SK-N-SH (cell line): ENCODE measurements around the gene SULT1C2. TPM values are rescaled to one million over a fixed set of nuclear protein-coding genes. Genes with fewer than 3 reads are reported as not detected.

Experiments used
- CTCF ChIA-PET: fragments of 300-600, 350-600 bp; formaldehyde crosslinking; extraction: SDS; loops from one replicate; lab custom pipeline; 2021; lab: Yijun Ruan, JAX
- POLR2A ChIA-PET: fragments of 350-600 bp; sonication (Branson Sonifier 250); formaldehyde crosslinking; extraction: SDS; loops from one replicate; lab custom pipeline; 2020; ENCODE audit warnings: antibody characterized with exemption, inconsistent platforms; lab: Yijun Ruan, JAX
- DNase-seq: peaks from one replicate; pipeline ENCODE4 v3.0.0; 2012
- H2AFZ ChIP-seq: fragments of 200-600 bp; sonication (generic); 2 replicates; pipeline ENCODE4 v1.8.1; 2016; ENCODE audit warnings: antibody characterized with exemption, mild to moderate bottlenecking, low read depth
- H3F3A ChIP-seq: fragments of 200-600 bp; sonication (generic); replicated peaks from 2 replicates; pipeline ENCODE3; 2016; ENCODE audit warnings: antibody characterized with exemption, mild to moderate bottlenecking; ENCODE audit not compliant: insufficient read depth
- H3K27ac ChIP-seq, 2 experiments: fragments of 200-500 bp in 1 of 2; fragments of 200-600 bp in 1 of 2; sonication (Bioruptor generic) in 1 of 2; sonication (generic), shearing (Covaris generic) in 1 of 2; 2 replicates each; pipeline versions ENCODE4 v1.5.1 to v1.6.1; 2014 to 2016; ENCODE audit warnings: low read depth in 2 of 2, inconsistent platforms in 1 of 2, low read length in 1 of 2, mild to moderate bottlenecking in 1 of 2, mixed read lengths in 1 of 2
- H3K27me3 ChIP-seq: fragments of 200-600 bp; sonication (generic), shearing (Covaris generic); 2 replicates; pipeline ENCODE4 v1.6.1; 2016; ENCODE audit warnings: mixed run types; ENCODE audit not compliant: insufficient read depth
- H3K36me3 ChIP-seq, 2 experiments: fragments of 200-500 bp in 1 of 2; fragments of 200-600 bp in 1 of 2; sonication (Bioruptor generic) in 1 of 2; sonication (generic) in 1 of 2; replicated peaks in 1 of 2; 2 replicates each; pipeline versions ENCODE3 to v1.5.1; 2014 to 2016; ENCODE audit warnings: low read length in 1 of 2, mild to moderate bottlenecking in 1 of 2; ENCODE audit not compliant: insufficient read depth in 2 of 2, control insufficient read depth in 1 of 2
- H3K4me1 ChIP-seq, 2 experiments: fragments of 200-500 bp in 1 of 2; fragments of 200-600 bp in 1 of 2; sonication (Bioruptor generic) in 1 of 2; sonication (generic), shearing (Covaris generic) in 1 of 2; 2 replicates each; pipeline versions ENCODE4 v1.5.1 to v1.6.1; 2014 to 2016; ENCODE audit warnings: low read depth in 1 of 2, low read length in 1 of 2, mixed run types in 1 of 2; ENCODE audit not compliant: insufficient read depth in 2 of 2, control insufficient read depth in 1 of 2
- H3K4me2 ChIP-seq: fragments of 200-600 bp; sonication (generic), shearing (Covaris generic); 2 replicates; pipeline ENCODE4 v1.6.1; 2017; ENCODE audit warnings: mixed run types
- H3K4me3 ChIP-seq, 2 experiments: fragments of 200-500 bp in 1 of 2; fragments of 200-600 bp in 1 of 2; sonication (Bioruptor generic) in 1 of 2; sonication (generic), shearing (Covaris generic) in 1 of 2; 2 replicates each; pipeline versions ENCODE4 v1.5.1 to v1.8.1; 2014 to 2016; ENCODE audit warnings: low read depth in 2 of 2, inconsistent platforms in 1 of 2, low read length in 1 of 2, mild to moderate bottlenecking in 1 of 2, mixed read lengths in 1 of 2, moderate library complexity in 1 of 2
- H3K79me2 ChIP-seq: fragments of 200-600 bp; sonication (generic); 2 replicates; pipeline ENCODE4 v1.8.1; 2017; ENCODE audit warnings: mild to moderate bottlenecking; ENCODE audit not compliant: insufficient read depth
- H3K9ac ChIP-seq: fragments of 200-600 bp; sonication (generic); 2 replicates; pipeline ENCODE4 v1.6.1; 2017; ENCODE audit warnings: mixed run types
- H3K9me2 ChIP-seq: fragments of 200-600 bp; sonication (generic); 2 replicates; pipeline ENCODE4 v1.6.1; 2017; ENCODE audit warnings: mixed run types
- H3K9me3 ChIP-seq: fragments of 200-600 bp; sonication (generic); 2 replicates; pipeline ENCODE4 v1.6.1; 2017; ENCODE audit warnings: mixed run types, mild to moderate bottlenecking, moderate library complexity
- H4K20me1 ChIP-seq: fragments of 200-600 bp; sonication (generic); 2 replicates; pipeline ENCODE4 v1.6.1; 2017; ENCODE audit warnings: mild to moderate bottlenecking, mixed run types; ENCODE audit not compliant: insufficient read depth
- EP300 ChIP-seq, 2 experiments: IDR thresholded peaks; 2 replicates each; pipeline versions ENCODE4 v1.4.0 to v1.6.1; 2012; ENCODE audit warnings: borderline replicate concordance in 1 of 2, low read depth in 1 of 2, low read length in 1 of 2
- EZH2phosphoT487 ChIP-seq: fragments of 200-600 bp; sonication (generic); IDR thresholded peaks from 2 replicates; pipeline ENCODE4 v1.6.1; 2017; ENCODE audit warnings: low read depth, mixed run types, mild to moderate bottlenecking, antibody characterized with exemption, moderate library complexity, borderline replicate concordance
- FOSL2 ChIP-seq: IDR thresholded peaks from 2 replicates; pipeline ENCODE4 v1.4.0; 2012; ENCODE audit warnings: low read depth, mild to moderate bottlenecking, moderate library complexity, borderline replicate concordance
- GABPA ChIP-seq: IDR thresholded peaks from 2 replicates; pipeline ENCODE4 v1.4.0; 2012; ENCODE audit warnings: low read depth, mild to moderate bottlenecking
- GATA2 ChIP-seq: sonication (generic); formaldehyde crosslinking; IDR thresholded peaks from 2 replicates; pipeline ENCODE4 v1.5.0; 2020; ENCODE audit warnings: mild to moderate bottlenecking, missing genetic modification reagents
- JUND ChIP-seq: IDR thresholded peaks from 2 replicates; pipeline ENCODE4 v1.4.0; 2012
- MEF2A ChIP-seq: IDR thresholded peaks from 2 replicates; pipeline ENCODE4 v1.4.0; 2012; ENCODE audit warnings: low read depth, borderline replicate concordance
- NFIC ChIP-seq: IDR thresholded peaks from 2 replicates; pipeline ENCODE4 v1.4.0; 2012; ENCODE audit warnings: borderline replicate concordance
- NRF1 ChIP-seq: IDR thresholded peaks from 2 replicates; pipeline ENCODE4 v1.6.1; 2012; ENCODE audit warnings: low read depth, mild to moderate bottlenecking, low read length
- PBX3 ChIP-seq: IDR thresholded peaks from 2 replicates; pipeline ENCODE4; 2012
- POLR2AphosphoS5 ChIP-seq: IDR thresholded peaks from 2 replicates; pipeline ENCODE4 v1.6.1; 2012; ENCODE audit warnings: low read depth, low read length
- RAD21 ChIP-seq: IDR thresholded peaks from 2 replicates; pipeline ENCODE4 v1.6.1; 2012; ENCODE audit warnings: mild to moderate bottlenecking, low read length
- YY1 ChIP-seq: IDR thresholded peaks from 2 replicates; pipeline ENCODE4 v1.4.0; 2012; ENCODE audit warnings: low read depth, mild to moderate bottlenecking
- WGBS: methylation state at CpG from one replicate; pipeline ENCODE4 v1.1.6; 2017; ENCODE audit warnings: low lambda C conversion rate; 5-methylcytosine and 5-hydroxymethylcytosine counted together
- polyA plus RNA-seq, 3 experiments: library from polyadenylated mRNA; depleted of rRNA; stranded (reverse); fragments of >200 nt; gene quantifications; 2 replicates each; pipeline ENCODE4 v1.2.3, GENCODE V29; 2012
- TF ChIP-seq, protein P1 (sequence below): IDR thresholded peaks from 2 replicates; pipeline ENCODE4 v1.4.0; 2012; ENCODE audit warnings: low read depth, borderline replicate concordance
- TF ChIP-seq, protein P2 (sequence below): fragments of 200-600 bp; sonication (generic); IDR thresholded peaks from 2 replicates; pipeline ENCODE4 v1.6.1; 2017; ENCODE audit warnings: antibody characterized with exemption, mild to moderate bottlenecking, moderate library complexity
- TF ChIP-seq, protein P3 (sequence below): IDR thresholded peaks from 2 replicates; pipeline ENCODE4 v1.4.0; 2012; ENCODE audit warnings: low read depth

The SULT1C2 gene
- polyA plus RNA-seq, 1 of the 3 experiments (the other 2 are of a cell fraction) = not detected

- ChIA-PET POLR2A (no interaction called here), CTCF (no interaction called here)
- no peak overlapping the region for H2AFZ ChIP-seq
- no peak for DNase-seq
- H3K9me3 ChIP-seq = no peaks in the 10 kb centered on the region
- no peak overlapping the region for H3K9ac ChIP-seq
- 73% methylated on average over 5 of the region's 5 CpGs for WGBS
- no peaks in the 10 kb centered on the region for H3K79me2 ChIP-seq
- no peaks in the 10 kb centered on the region for H3F3A ChIP-seq
- H3K4me2 ChIP-seq = no peak overlapping the region
- H4K20me1 ChIP-seq = no peaks in the 10 kb centered on the region
- H3K4me1 ChIP-seq = peaks cover 0 to 2% of the 10 kb centered on the region in 2 experiments; a peak in 1 of 4 replicates
- no peak overlapping the region for H3K27ac ChIP-seq
- no peak for TF ChIP-seq NRF1
- TF ChIP-seq NFIC = no peak
- TF ChIP-seq YY1 = no peak
- TF ChIP-seq, all 33 proteins: peak for 0
- Histone ChIP-seq H3K27me3 (no peaks in the 10 kb centered on the region), H3K4me3 (no peak overlapping the region), H3K36me3 (no peaks in the 10 kb centered on the region), H3K9me2 (no peaks in the 10 kb centered on the region)
These were observed 47.7 kb upstream of the SULT1C2 start for GRCh38 chr2:108240966-108241365.

DNA sequence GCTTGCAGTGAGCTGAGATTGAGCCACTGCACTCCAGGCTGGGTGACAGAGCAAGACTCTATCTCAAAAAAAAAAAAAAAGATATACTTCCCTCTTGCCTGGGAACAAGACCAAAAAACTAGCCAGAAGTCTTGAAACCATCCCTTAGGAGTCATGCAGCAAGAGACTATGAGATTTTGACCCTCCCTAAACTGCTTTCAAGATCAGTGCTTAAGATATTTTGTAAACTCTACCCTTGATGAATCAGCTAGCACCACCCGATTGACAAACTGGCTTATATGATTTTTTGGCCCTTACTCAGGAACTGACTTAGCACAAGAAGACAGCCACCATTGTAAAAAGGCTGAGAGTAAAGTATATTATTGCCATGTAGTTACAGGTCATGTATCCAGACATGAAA is 45.1 kb upstream of the SULT1C2 start:
- Histone ChIP-seq H3K27me3 (no peaks in the 10 kb centered on the region), H3K36me3 (no peaks in the 10 kb centered on the region), H3K79me2 (no peaks in the 10 kb centered on the region), H3F3A (no peaks in the 10 kb centered on the region), H3K9ac (no peak overlapping the region), H3K4me1 (peaks cover 0 to 2% of the 10 kb centered on the region in 2 experiments; a peak in 1 of 4 replicates), H3K4me2 (no peak overlapping the region), H3K9me3 (no peaks in the 10 kb centered on the region), H3K4me3 (no peak overlapping the region), H3K9me2 (no peaks in the 10 kb centered on the region)
- 29% methylated on average over 1 of the region's 1 CpG for WGBS
- POLR2A ChIA-PET = no interaction called here
- no peak for DNase-seq
- CTCF ChIA-PET = no interaction called here
- no peak for TF ChIP-seq GATA2 (CRISPR knock-in tag)
- no peak for TF ChIP-seq EZH2phosphoT487
- no peak for TF ChIP-seq YY1
- no peak for TF ChIP-seq RAD21
- TF ChIP-seq, protein P1, sequence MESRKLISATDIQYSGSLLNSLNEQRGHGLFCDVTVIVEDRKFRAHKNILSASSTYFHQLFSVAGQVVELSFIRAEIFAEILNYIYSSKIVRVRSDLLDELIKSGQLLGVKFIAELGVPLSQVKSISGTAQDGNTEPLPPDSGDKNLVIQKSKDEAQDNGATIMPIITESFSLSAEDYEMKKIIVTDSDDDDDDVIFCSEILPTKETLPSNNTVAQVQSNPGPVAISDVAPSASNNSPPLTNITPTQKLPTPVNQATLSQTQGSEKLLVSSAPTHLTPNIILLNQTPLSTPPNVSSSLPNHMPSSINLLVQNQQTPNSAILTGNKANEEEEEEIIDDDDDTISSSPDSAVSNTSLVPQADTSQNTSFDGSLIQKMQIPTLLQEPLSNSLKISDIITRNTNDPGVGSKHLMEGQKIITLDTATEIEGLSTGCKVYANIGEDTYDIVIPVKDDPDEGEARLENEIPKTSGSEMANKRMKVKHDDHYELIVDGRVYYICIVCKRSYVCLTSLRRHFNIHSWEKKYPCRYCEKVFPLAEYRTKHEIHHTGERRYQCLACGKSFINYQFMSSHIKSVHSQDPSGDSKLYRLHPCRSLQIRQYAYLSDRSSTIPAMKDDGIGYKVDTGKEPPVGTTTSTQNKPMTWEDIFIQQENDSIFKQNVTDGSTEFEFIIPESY = no peak
- TF ChIP-seq PBX3 = no peak
- TF ChIP-seq EP300 (IDR thresholded peaks at IDR 0.05; ENCODE audit: borderline replicate concordance in 1 of 2, low read depth in 1 of 2, low read length in 1 of 2) = no peak
- TF ChIP-seq, protein P2, sequence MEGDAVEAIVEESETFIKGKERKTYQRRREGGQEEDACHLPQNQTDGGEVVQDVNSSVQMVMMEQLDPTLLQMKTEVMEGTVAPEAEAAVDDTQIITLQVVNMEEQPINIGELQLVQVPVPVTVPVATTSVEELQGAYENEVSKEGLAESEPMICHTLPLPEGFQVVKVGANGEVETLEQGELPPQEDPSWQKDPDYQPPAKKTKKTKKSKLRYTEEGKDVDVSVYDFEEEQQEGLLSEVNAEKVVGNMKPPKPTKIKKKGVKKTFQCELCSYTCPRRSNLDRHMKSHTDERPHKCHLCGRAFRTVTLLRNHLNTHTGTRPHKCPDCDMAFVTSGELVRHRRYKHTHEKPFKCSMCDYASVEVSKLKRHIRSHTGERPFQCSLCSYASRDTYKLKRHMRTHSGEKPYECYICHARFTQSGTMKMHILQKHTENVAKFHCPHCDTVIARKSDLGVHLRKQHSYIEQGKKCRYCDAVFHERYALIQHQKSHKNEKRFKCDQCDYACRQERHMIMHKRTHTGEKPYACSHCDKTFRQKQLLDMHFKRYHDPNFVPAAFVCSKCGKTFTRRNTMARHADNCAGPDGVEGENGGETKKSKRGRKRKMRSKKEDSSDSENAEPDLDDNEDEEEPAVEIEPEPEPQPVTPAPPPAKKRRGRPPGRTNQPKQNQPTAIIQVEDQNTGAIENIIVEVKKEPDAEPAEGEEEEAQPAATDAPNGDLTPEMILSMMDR = no peak
- no peak for TF ChIP-seq GABPA
- no peak for TF ChIP-seq MEF2A
- TF ChIP-seq POLR2AphosphoS5 = no peak
- TF ChIP-seq FOSL2 = no peak
- TF ChIP-seq JUND = no peak
- TF ChIP-seq, protein P3, sequence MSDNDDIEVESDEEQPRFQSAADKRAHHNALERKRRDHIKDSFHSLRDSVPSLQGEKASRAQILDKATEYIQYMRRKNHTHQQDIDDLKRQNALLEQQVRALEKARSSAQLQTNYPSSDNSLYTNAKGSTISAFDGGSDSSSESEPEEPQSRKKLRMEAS = no peak
- no peak for TF ChIP-seq NFIC
- TF ChIP-seq, all 33 proteins: peak for 0
- no peak overlapping the region for H2AFZ ChIP-seq
- H4K20me1 ChIP-seq = no peaks in the 10 kb centered on the region
- no peak overlapping the region for H3K27ac ChIP-seq
